ENCODE results near the gene BTG1.

BTG1 gene

DNA sequence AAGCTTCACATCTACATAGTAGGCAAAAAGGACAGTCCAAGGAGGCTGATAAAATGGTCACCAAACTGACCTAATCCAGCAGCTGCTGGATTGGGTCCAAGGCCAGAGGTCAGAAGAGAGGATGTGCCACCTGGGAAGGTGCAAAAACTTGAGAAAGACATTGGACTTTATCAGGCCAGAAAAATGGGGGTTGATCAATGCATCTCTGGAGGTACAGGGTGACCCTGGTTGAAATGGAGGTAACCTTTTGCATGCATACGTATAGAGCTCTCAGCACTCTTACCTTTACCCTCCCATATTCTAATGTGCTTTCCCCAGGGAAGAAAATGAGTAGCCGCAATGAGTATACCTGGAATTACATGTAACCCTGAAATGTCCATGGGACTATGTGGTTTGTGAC lies 16.0 kb downstream of the BTG1 start:
- peaks cover 31% of the 10 kb centered on the region for H3K4me1 ChIP-seq (ENCODE audit: control insufficient read depth, insufficient read depth, low read length)

DNA sequence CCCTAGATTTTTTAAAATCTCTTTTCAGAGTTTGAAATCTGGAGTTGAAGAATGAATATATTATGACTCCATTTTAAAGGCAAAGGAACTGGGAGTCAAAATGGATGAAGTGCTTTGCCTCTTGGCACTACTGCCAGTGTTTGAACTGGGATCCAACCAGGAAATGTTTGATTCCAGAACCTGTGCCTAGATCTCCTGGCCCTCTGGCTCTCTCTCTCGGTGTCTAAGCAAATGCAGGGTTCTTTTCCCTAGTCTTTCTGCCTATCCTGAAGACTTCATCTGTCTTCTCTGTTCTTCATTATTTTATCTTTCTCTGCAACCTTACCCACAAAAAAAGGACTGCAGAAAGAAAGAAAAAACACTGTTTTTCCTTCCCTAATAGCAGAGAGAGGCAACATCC lies 17.0 kb downstream of the BTG1 start:
- no peaks in the 10 kb centered on the region for H3K27me3 ChIP-seq (ENCODE audit: control insufficient read depth, insufficient read depth, low read length)
- H3K36me3 ChIP-seq (ENCODE audit: insufficient read depth, low read length), result no peaks in the 10 kb centered on the region
- H3K9me3 ChIP-seq (replicated peaks; ENCODE audit: low read length), result no peaks in the 10 kb centered on the region
- H3K4me3 ChIP-seq (ENCODE audit: low read length), result no peak overlapping the region
- H3K4me1 ChIP-seq (ENCODE audit: control insufficient read depth, insufficient read depth, low read length), result peaks cover 21% of the 10 kb centered on the region
- no peak overlapping the region for H3K9ac ChIP-seq (ENCODE audit: low read depth, low read length)
- no peak overlapping the region for H3K4me2 ChIP-seq (ENCODE audit: low read length)

More for the DNA sequence above, 16.0 kb downstream of the BTG1 start:
- Histone ChIP-seq H3K4me2 (ENCODE audit: low read length) (no peak overlapping the region), H3K9me3 (replicated peaks; ENCODE audit: low read length) (no peaks in the 10 kb centered on the region), H3K27me3 (ENCODE audit: control insufficient read depth, insufficient read depth, low read length) (no peaks in the 10 kb centered on the region), H3K9ac (ENCODE audit: low read depth, low read length) (no peak overlapping the region), H3K4me3 (ENCODE audit: low read length) (no peak overlapping the region), H3K36me3 (ENCODE audit: insufficient read depth, low read length) (no peaks in the 10 kb centered on the region)

DNA sequence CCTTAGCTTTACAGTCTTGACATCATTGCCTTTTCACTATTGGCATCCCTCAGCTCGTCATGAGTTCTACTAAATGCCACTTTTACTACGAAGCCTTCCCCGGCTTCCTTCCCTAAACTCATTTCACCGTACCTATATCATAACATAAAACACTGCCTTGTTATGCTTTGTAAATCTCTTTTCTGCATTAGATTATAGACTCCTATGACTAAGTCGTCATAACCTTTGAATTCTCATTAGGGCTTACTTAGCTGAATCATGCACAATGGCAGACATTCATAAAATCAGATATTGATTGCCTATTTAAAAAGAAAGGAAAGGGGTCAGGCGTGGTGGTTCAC lies 21.0 kb downstream of the BTG1 start:
- H3K36me3 ChIP-seq (ENCODE audit: insufficient read depth, low read length), result no peaks in the 10 kb centered on the region
- no peak overlapping the region for H3K4me2 ChIP-seq (ENCODE audit: low read length)
- H3K4me1 ChIP-seq (ENCODE audit: control insufficient read depth, insufficient read depth, low read length), result no peaks in the 10 kb centered on the region
- no peaks in the 10 kb centered on the region for H3K27me3 ChIP-seq (ENCODE audit: control insufficient read depth, insufficient read depth, low read length)
- no peak overlapping the region for H3K4me3 ChIP-seq (ENCODE audit: low read length)
- no peak overlapping the region for H3K9ac ChIP-seq (ENCODE audit: low read depth, low read length)
- no peaks in the 10 kb centered on the region for H3K9me3 ChIP-seq (replicated peaks; ENCODE audit: low read length)

DNA sequence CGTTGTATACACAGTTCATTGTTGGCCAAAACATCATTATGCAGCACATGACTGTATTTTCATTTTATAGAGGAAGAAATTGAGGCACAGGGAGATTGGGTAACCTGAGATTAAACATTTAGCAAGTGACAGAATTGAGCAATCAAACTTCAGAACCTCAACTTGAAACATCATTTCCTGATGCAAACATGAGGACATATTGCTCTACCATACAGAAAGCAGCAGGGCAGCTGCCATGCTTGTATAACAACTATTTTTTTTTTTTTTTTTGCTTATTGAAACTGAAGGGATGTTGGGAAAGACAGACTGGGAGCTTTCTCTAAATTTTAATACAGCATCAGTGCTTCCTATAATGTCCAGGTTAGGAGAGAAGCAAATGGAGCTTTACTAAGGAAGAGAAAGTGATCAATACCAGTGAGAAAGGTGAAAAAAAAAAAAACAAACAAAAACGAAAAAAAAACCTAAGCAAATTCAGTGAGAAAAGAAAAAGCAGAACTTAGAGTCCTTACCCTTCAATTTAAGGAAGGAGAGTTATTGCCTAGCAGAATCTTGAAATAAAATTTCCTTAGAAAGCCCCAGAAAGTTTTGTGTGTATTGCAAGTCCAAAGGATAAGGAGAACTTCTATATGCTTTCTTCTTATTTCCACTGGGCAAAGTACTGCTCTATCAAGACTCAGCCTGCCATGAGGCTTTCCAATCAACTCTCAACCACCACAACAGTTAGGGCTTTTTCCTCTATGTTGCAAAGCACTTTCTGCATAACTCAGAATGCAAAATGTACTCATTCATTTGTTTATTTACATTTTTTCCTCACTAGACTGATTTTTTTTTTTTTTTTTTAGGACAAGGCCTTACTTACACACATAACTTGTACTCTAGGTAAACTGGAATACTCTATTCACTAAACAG lies 21.6 kb downstream of the BTG1 start:
- no peaks in the 10 kb centered on the region for H3K4me1 ChIP-seq (ENCODE audit: control insufficient read depth, insufficient read depth, low read length)
- no peak overlapping the region for H3K4me3 ChIP-seq (ENCODE audit: low read length)
- H3K27me3 ChIP-seq (ENCODE audit: control insufficient read depth, insufficient read depth, low read length), result no peaks in the 10 kb centered on the region
- H3K9ac ChIP-seq (ENCODE audit: low read depth, low read length), result no peak overlapping the region
- H3K36me3 ChIP-seq (ENCODE audit: insufficient read depth, low read length), result no peaks in the 10 kb centered on the region
- H3K4me2 ChIP-seq (ENCODE audit: low read length), result no peak overlapping the region
- peaks cover 4% of the 10 kb centered on the region for H3K9me3 ChIP-seq (replicated peaks; ENCODE audit: low read length)

DNA sequence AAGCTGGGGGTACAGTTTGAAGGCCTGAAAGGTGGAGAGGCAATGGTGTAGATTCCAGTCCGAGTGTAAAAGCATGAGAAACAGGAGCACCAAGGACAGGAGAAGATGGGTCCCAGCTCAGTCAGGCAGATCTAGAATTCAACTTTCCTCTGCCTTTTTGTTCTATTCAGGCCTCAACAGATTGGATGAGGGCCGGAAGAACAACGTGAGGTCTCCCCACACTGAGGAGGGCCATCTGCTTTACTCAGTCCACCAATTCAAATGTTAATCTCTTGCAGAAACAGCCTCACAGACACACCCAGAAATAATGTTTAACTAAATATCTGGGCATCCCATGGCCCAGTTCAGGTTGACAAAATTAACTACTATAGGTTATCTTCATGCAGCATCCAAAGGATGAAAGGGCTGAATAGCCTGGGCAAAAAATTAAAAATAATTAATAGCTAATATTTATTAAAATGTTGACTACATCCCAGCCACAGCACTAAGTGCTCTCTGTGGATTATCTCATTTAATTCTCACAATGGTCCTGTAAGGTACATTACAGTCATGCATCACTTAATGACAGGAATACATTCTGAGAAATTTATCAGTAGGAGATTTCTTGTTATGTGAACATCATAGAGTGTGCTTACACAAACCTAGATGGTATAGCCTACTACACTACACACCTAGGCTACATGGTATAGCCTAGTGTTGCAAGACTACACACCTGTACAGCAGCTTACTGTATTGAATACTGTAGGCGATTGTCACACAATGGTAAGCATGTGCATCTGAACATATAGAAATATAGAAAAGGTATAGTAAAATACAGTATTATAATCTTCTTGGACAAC lies 22.5 kb downstream of the BTG1 start:
- Histone ChIP-seq H3K27me3 (ENCODE audit: control insufficient read depth, insufficient read depth, low read length) (no peaks in the 10 kb centered on the region), H3K4me3 (ENCODE audit: low read length) (no peak overlapping the region), H3K9me3 (replicated peaks; ENCODE audit: low read length) (peaks cover 4% of the 10 kb centered on the region), H3K4me1 (ENCODE audit: control insufficient read depth, insufficient read depth, low read length) (no peaks in the 10 kb centered on the region), H3K4me2 (ENCODE audit: low read length) (no peak overlapping the region), H3K9ac (ENCODE audit: low read depth, low read length) (no peak overlapping the region), H3K36me3 (ENCODE audit: insufficient read depth, low read length) (no peaks in the 10 kb centered on the region)

DNA sequence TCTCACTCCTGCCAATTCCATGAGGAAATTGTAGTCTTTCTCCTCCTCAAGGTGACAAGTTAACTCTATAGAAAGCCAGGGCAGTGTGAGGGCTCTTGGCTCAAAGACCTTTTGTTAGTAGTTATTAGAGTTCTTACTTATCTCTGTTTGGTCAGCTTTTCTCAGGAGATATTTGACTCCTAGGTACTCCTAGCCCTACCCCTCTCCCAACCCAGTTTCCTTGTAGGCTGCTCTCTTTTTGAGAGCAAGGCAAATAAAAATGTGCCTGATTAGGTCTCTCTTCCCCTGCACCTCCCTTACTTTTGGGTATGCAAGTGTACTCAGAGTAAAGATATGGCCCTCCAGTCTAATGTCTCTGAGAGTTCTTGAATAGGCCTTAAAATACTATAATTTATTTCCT lies 23.8 kb downstream of the BTG1 start:
- no peaks in the 10 kb centered on the region for H3K4me1 ChIP-seq (ENCODE audit: control insufficient read depth, insufficient read depth, low read length)
- no peaks in the 10 kb centered on the region for H3K36me3 ChIP-seq (ENCODE audit: insufficient read depth, low read length)
- no peaks in the 10 kb centered on the region for H3K27me3 ChIP-seq (ENCODE audit: control insufficient read depth, insufficient read depth, low read length)
- H3K4me2 ChIP-seq (ENCODE audit: low read length), result no peak overlapping the region
- no peak overlapping the region for H3K4me3 ChIP-seq (ENCODE audit: low read length)
- peaks cover 4% of the 10 kb centered on the region for H3K9me3 ChIP-seq (replicated peaks; ENCODE audit: low read length)
- H3K9ac ChIP-seq (ENCODE audit: low read depth, low read length), result no peak overlapping the region

DNA sequence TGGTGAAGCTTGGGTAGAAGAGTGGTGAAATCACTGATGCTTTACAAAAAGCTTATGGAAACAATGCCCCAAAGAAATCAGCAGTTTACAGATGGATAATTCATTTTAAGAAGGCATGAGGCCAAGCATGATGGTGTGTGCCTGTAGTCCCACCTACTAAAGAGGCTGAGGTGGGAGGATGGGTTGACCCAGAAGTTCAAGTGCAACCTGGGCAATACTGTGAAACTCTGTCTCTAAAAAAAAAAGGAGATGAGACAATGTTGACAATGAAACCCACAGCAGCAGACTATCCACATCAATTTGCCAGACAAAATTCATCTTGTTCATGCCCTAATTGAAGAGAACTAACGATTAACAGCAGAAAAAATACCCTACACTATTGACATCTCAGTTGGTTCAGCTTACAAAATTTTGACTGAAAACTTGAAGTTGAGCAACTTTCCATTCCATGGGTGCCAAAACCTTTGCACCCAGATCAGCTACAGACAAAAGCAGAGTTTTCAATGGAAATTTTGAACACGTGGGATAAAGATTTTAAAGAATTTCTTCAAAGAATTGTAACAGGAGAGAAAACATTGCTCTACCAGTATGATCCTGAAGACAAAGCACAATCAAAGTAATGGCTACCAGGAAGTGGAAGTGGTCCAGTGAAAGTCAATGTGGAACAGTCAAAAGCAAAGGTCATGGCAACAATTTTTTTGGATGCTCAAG lies 26.7 kb downstream of the BTG1 start:
- H3K36me3 ChIP-seq (ENCODE audit: insufficient read depth, low read length), result no peaks in the 10 kb centered on the region
- H3K4me1 ChIP-seq (ENCODE audit: control insufficient read depth, insufficient read depth, low read length), result no peaks in the 10 kb centered on the region
- no peak overlapping the region for H3K9ac ChIP-seq (ENCODE audit: low read depth, low read length)
- H3K4me2 ChIP-seq (ENCODE audit: low read length), result no peak overlapping the region
- no peak overlapping the region for H3K4me3 ChIP-seq (ENCODE audit: low read length)
- H3K27me3 ChIP-seq (ENCODE audit: control insufficient read depth, insufficient read depth, low read length), result no peaks in the 10 kb centered on the region
- peaks cover 4% of the 10 kb centered on the region for H3K9me3 ChIP-seq (replicated peaks; ENCODE audit: low read length)

DNA sequence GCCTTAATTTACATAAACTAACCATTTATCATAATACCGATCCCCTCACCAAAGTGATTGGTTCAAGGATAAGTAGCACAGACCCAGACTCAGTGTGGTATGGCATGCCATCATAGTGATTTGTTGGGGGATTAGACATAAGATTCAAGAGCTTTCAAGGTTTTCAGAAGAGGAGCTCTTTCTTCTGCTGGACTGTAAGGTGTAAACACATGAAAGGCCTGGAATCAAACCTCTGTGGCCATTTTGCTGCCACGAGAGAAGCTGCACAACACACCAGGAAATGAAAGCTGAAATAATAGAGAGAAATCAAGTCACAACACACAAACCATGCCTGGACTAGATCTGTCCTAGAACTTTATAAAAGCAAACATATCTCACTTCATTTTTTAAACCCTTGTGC lies 30.8 kb downstream of the BTG1 start:
- Histone ChIP-seq H3K9me3 (replicated peaks; ENCODE audit: low read length) (peaks cover 4% of the 10 kb centered on the region), H3K4me3 (ENCODE audit: low read length) (no peak overlapping the region), H3K27me3 (ENCODE audit: control insufficient read depth, insufficient read depth, low read length) (no peaks in the 10 kb centered on the region), H3K36me3 (ENCODE audit: insufficient read depth, low read length) (no peaks in the 10 kb centered on the region), H3K4me1 (ENCODE audit: control insufficient read depth, insufficient read depth, low read length) (no peaks in the 10 kb centered on the region), H3K9ac (ENCODE audit: low read depth, low read length) (no peak overlapping the region), H3K4me2 (ENCODE audit: low read length) (no peak overlapping the region)

DNA sequence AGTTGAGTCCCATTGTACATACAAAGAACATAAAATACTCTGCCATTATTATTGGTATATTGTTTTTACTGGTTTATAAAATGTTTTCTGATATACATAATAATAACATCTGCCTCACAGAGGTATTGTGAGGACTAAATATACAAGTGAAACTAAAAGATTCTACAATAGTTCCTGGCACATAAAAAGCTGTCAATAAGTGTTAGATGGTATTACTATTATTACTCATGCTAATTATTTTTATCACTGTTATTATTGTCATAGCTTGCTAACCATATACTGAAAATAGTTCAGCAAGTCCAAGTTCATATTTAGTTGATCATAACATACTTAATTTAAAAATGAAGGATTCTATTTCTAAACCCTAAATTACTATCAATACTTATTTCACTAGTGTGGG lies 34.4 kb downstream of the BTG1 start:
- Histone ChIP-seq H3K9me3 (replicated peaks; ENCODE audit: low read length) (no peaks in the 10 kb centered on the region), H3K9ac (ENCODE audit: low read depth, low read length) (no peak overlapping the region), H3K4me3 (ENCODE audit: low read length) (no peak overlapping the region), H3K4me1 (ENCODE audit: control insufficient read depth, insufficient read depth, low read length) (peaks cover 28% of the 10 kb centered on the region), H3K36me3 (ENCODE audit: insufficient read depth, low read length) (no peaks in the 10 kb centered on the region), H3K27me3 (ENCODE audit: control insufficient read depth, insufficient read depth, low read length) (no peaks in the 10 kb centered on the region), H3K4me2 (ENCODE audit: low read length) (no peak overlapping the region)

DNA sequence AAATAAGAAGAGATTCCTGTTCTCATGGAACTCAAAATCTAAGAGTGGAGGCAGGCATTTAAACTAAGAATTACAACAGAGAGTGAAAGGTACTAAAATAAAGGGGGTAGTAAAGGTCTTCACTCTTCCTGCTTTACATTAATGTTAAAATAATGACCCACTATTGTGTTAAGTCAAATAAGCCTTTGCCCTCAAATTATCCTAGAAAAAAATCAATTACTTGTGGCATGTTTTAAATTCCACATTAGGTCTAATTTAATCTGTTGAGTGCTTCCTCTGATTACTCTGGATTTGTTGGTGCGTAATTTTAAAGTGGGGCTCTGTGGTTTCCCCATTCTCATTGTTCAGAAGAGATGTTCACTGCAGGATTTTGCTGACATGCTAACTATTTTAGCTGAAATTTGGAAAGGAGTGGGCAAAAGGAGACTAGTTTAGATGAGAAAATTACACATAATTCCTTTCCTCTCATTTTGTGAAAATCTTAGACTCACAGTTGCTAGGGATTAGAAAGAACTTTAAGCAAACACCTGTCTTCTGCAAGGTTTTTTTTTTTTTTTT lies 35.5 kb downstream of the BTG1 start:
- Histone ChIP-seq H3K4me2 (ENCODE audit: low read length) (no peak overlapping the region), H3K9me3 (replicated peaks; ENCODE audit: low read length) (no peaks in the 10 kb centered on the region), H3K36me3 (ENCODE audit: insufficient read depth, low read length) (no peaks in the 10 kb centered on the region), H3K27me3 (ENCODE audit: control insufficient read depth, insufficient read depth, low read length) (no peaks in the 10 kb centered on the region), H3K9ac (ENCODE audit: low read depth, low read length) (no peak overlapping the region), H3K4me1 (ENCODE audit: control insufficient read depth, insufficient read depth, low read length) (peaks cover 31% of the 10 kb centered on the region), H3K4me3 (ENCODE audit: low read length) (no peak overlapping the region)

DNA sequence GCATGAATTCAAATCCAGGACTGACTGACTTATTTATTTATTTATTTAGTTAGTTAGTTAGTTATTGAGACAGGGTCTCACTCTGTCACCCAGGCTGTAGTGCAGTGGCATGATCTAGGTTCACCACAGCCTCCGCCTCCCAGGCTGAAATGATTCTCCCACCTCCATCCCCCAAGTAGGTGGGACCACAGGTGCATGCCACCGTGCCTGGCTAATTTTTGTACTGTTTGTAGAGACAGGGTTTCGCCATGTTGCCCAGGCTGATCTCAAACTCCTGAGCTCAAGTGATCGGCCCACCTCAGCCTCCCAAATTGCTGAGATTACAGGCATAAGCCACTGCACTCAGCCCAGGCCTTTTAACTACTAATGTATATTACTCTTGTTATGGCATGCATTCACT lies 36.0 kb downstream of the BTG1 start:
- Histone ChIP-seq H3K4me3 (ENCODE audit: low read length) (no peak overlapping the region), H3K36me3 (ENCODE audit: insufficient read depth, low read length) (no peaks in the 10 kb centered on the region), H3K4me2 (ENCODE audit: low read length) (no peak overlapping the region), H3K9ac (ENCODE audit: low read depth, low read length) (no peak overlapping the region), H3K9me3 (replicated peaks; ENCODE audit: low read length) (no peaks in the 10 kb centered on the region), H3K4me1 (ENCODE audit: control insufficient read depth, insufficient read depth, low read length) (peaks cover 31% of the 10 kb centered on the region), H3K27me3 (ENCODE audit: control insufficient read depth, insufficient read depth, low read length) (no peaks in the 10 kb centered on the region)
